ENCODE measurements around the gene CCDC6. TPM values are rescaled to one million over a fixed set of nuclear protein-coding genes. Genes with fewer than 3 reads are reported as not detected.

The CCDC6 gene
- total RNA-seq, 1 donor from 2014 or later, result 28.1 TPM

DNA sequence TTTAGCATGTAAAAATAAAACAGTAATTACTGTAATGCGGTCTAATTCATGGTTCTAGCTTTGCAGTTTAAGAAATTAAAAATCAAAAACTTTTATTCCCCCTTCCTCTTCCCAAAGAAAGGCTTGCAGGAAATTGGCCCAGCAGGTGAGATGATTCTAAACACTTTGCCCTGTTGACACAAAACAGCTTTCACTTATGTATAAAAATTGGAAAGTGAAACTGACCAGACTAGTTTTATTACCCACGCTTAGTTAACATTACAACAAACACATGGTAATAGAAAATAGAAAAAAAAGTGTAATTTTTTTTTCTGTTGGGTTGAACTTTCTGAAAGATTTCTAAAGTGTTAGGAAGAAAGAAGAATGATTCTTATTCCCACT, 1.2 kb upstream of the CCDC6 start:
- Mint-ChIP-seq H3K27ac (ENCODE audit: unreplicated experiment) (no peak overlapping the region), H3K9me3 (ENCODE audit: unreplicated experiment) (peaks cover 7% of the 10 kb centered on the region), H3K4me3 (ENCODE audit: unreplicated experiment) (peak overlapping the region; percentile 92), H3K36me3 (ENCODE audit: unreplicated experiment) (no peaks in the 10 kb centered on the region), H3K4me1 (ENCODE audit: low read depth, unreplicated experiment) (peaks cover 18% of the 10 kb centered on the region), H3K27me3 (ENCODE audit: unreplicated experiment) (peaks cover 10% of the 10 kb centered on the region)
- DNase-seq, result no peak
- TF ChIP-seq, protein P1, sequence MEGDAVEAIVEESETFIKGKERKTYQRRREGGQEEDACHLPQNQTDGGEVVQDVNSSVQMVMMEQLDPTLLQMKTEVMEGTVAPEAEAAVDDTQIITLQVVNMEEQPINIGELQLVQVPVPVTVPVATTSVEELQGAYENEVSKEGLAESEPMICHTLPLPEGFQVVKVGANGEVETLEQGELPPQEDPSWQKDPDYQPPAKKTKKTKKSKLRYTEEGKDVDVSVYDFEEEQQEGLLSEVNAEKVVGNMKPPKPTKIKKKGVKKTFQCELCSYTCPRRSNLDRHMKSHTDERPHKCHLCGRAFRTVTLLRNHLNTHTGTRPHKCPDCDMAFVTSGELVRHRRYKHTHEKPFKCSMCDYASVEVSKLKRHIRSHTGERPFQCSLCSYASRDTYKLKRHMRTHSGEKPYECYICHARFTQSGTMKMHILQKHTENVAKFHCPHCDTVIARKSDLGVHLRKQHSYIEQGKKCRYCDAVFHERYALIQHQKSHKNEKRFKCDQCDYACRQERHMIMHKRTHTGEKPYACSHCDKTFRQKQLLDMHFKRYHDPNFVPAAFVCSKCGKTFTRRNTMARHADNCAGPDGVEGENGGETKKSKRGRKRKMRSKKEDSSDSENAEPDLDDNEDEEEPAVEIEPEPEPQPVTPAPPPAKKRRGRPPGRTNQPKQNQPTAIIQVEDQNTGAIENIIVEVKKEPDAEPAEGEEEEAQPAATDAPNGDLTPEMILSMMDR (IDR thresholded peaks at IDR 0.05; ENCODE audit: partially characterized antibody, unreplicated experiment), result no peak

GRCh38 chr10:59905731-59906416, 482 bp downstream of the CCDC6 start:
- Mint-ChIP-seq H3K27me3 (ENCODE audit: unreplicated experiment) (peaks cover 10% of the 10 kb centered on the region), H3K9me3 (ENCODE audit: unreplicated experiment) (peaks cover 7% of the 10 kb centered on the region)

DNA sequence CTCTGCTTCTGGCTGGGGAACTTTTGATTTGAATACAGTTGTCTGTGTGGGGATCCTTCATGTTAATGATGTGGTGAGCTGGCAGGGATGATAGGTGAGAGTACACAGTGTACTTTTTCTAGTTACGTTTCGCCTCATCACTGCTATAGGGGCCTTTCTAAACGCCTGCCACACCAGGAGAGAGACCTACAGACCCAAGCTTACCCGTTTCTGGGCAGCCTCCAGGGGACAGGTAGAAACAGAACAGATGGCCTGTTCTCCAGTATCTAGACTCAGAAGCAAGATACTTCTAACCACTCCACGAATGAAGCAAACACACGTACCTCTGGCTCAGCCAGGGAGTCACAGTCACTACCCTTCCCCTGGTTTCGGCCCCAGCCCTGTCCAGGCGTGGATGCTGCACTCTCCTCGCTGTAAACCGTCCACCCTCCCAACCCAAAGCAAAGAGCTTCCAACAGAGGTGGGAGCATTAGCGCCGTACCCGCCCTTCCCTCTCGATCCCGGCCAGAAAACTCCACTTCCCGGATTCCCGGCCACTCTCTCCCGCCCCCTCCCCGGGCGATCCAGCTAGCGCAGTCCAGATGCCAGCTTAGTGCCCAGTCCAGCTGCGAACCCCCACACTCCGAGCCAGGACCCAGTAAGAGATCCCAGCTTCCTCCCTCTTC, 1.2 kb downstream of the CCDC6 start:
- Mint-ChIP-seq H3K4me1 (ENCODE audit: low read depth, unreplicated experiment) (peaks cover 18% of the 10 kb centered on the region), H3K36me3 (ENCODE audit: unreplicated experiment) (no peaks in the 10 kb centered on the region), H3K9me3 (ENCODE audit: unreplicated experiment) (peaks cover 7% of the 10 kb centered on the region), H3K27me3 (ENCODE audit: unreplicated experiment) (peaks cover 10% of the 10 kb centered on the region), H3K4me3 (ENCODE audit: unreplicated experiment) (peak overlapping the region; percentile 97), H3K27ac (ENCODE audit: unreplicated experiment) (peak overlapping the region; percentile 98)
- TF ChIP-seq, protein P1 (IDR thresholded peaks at IDR 0.05; ENCODE audit: partially characterized antibody, unreplicated experiment), result no peak
- peak; percentile 68 for DNase-seq

More at GRCh38 chr10:59905731-59906416, 482 bp downstream of the CCDC6 start:
- H3K36me3 Mint-ChIP-seq (ENCODE audit: unreplicated experiment), result no peaks in the 10 kb centered on the region
- peak overlapping the region; percentile 97 for H3K4me3 Mint-ChIP-seq (ENCODE audit: unreplicated experiment)
- peak; percentile 33 for DNase-seq
- H3K27ac Mint-ChIP-seq (ENCODE audit: unreplicated experiment), result peak overlapping the region; percentile 98
- H3K4me1 Mint-ChIP-seq (ENCODE audit: low read depth, unreplicated experiment), result peaks cover 18% of the 10 kb centered on the region
- TF ChIP-seq, protein P1 (IDR thresholded peaks at IDR 0.05; ENCODE audit: partially characterized antibody, unreplicated experiment), result no peak

GRCh38 chr10:59904426-59905065, 1.8 kb downstream of the CCDC6 start:
- Mint-ChIP-seq H3K27me3 (ENCODE audit: unreplicated experiment) (peaks cover 10% of the 10 kb centered on the region), H3K4me1 (ENCODE audit: low read depth, unreplicated experiment) (peaks cover 18% of the 10 kb centered on the region), H3K4me3 (ENCODE audit: unreplicated experiment) (peak overlapping the region; percentile 97), H3K27ac (ENCODE audit: unreplicated experiment) (no peak overlapping the region), H3K9me3 (ENCODE audit: unreplicated experiment) (peaks cover 7% of the 10 kb centered on the region), H3K36me3 (ENCODE audit: unreplicated experiment) (no peaks in the 10 kb centered on the region)
- DNase-seq, result no peak
- TF ChIP-seq, protein P1 (IDR thresholded peaks at IDR 0.05; ENCODE audit: partially characterized antibody, unreplicated experiment), result no peak
